NB4 (cell line): ENCODE data around the gene SRPX2.

Experiments used
- MYC ChIP-seq: IDR thresholded peaks from 2 replicates; pipeline ENCODE4 v1.6.1; 2011; ENCODE audit warnings: low read depth, low read length
- TF ChIP-seq, protein P1 (sequence below): IDR thresholded peaks from 2 replicates; pipeline ENCODE4 v1.6.1; 2011; ENCODE audit warnings: low read depth, low read length

- no peak for TF ChIP-seq MYC
- TF ChIP-seq, protein P1, sequence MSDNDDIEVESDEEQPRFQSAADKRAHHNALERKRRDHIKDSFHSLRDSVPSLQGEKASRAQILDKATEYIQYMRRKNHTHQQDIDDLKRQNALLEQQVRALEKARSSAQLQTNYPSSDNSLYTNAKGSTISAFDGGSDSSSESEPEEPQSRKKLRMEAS, result no peak
Measured at GRCh38 chrX:100682939-100683338, 38.9 kb downstream of the SRPX2 start.
